Tibial nerve (tissue), 4 donors: ENCODE data around the gene CLDN16.

Experiments used
- EP300 ChIP-seq, 2 donors: sonication (generic); formaldehyde crosslinking; IDR thresholded peaks; one replicate each; pipeline ENCODE4 v1.6.1; 2017; ENCODE audit warnings: antibody characterized with exemption in 2 of 2, mild to moderate bottlenecking in 1 of 2
- POLR2A ChIP-seq, 2 donors: fragments of 450-650 bp; IDR thresholded peaks; one replicate each; pipeline ENCODE4 v1.6.1; 2017; ENCODE audit warnings: antibody characterized with exemption in 2 of 2, mild to moderate bottlenecking in 2 of 2, moderate library complexity in 2 of 2
- TF ChIP-seq, protein P1 (sequence below), 5 experiments: fragments of 200-600 bp in 3 of 5; fragments of 450-650 bp in 2 of 5; sonication (generic) in 3 of 5; IDR thresholded peaks; one replicate each; pipeline ENCODE4 v1.5.1; 2016 to 2019; ENCODE audit warnings: antibody characterized with exemption in 5 of 5, mild to moderate bottlenecking in 3 of 5, moderate library complexity in 2 of 5

GRCh38 chr3:190432216-190432615, 44.3 kb downstream of the CLDN16 start:
- TF ChIP-seq, protein P1, sequence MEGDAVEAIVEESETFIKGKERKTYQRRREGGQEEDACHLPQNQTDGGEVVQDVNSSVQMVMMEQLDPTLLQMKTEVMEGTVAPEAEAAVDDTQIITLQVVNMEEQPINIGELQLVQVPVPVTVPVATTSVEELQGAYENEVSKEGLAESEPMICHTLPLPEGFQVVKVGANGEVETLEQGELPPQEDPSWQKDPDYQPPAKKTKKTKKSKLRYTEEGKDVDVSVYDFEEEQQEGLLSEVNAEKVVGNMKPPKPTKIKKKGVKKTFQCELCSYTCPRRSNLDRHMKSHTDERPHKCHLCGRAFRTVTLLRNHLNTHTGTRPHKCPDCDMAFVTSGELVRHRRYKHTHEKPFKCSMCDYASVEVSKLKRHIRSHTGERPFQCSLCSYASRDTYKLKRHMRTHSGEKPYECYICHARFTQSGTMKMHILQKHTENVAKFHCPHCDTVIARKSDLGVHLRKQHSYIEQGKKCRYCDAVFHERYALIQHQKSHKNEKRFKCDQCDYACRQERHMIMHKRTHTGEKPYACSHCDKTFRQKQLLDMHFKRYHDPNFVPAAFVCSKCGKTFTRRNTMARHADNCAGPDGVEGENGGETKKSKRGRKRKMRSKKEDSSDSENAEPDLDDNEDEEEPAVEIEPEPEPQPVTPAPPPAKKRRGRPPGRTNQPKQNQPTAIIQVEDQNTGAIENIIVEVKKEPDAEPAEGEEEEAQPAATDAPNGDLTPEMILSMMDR (IDR thresholded peaks at IDR 0.05), result no peak
- TF ChIP-seq POLR2A (IDR thresholded peaks at IDR 0.05) (no peak), EP300 (IDR thresholded peaks at IDR 0.05) (no peak)
